GM18867 (cell line): ENCODE measurements around the gene ACER1.
A peak's percentile ranks its signal among the peaks of the same experiment; 100 is the strongest.
"Not testable (repeated sequence)": the region's sequence is repeated elsewhere in the genome, so short reads cannot be mapped to it uniquely, and the experiment has no call there.

Experiments
- ATAC-seq: cut with Tn5 transposase; IDR thresholded peaks from one replicate; pipeline ENCODE4 v1.9.1; 2021; ENCODE audit warnings: mild to moderate bottlenecking, moderate library complexity; ENCODE audit not compliant: unreplicated experiment

ACER1 gene

GRCh38 chr19:6292006-6292405 lies 41.4 kb downstream of the ACER1 start:
- no peak for ATAC-seq

- no peak for ATAC-seq
Observed at GRCh38 chr19:6288737-6289136, 44.7 kb downstream of the ACER1 start.

- ATAC-seq: no peak
Observed at GRCh38 chr19:6287269-6287885, 46.0 kb downstream of the ACER1 start.

- no peak for ATAC-seq
Observed at GRCh38 chr19:6286676-6287075, 46.7 kb downstream of the ACER1 start.

GRCh38 chr19:6282393-6282792 lies 51.0 kb downstream of the ACER1 start:
- ATAC-seq: not testable (repeated sequence)

GRCh38 chr19:6279931-6280591 lies 53.4 kb downstream of the ACER1 start, which contains the start of gene MLLT1:
Gene MLLT1, minus strand, starts transcription at chr19:6279975. Its CDS starts 191 bp downstream, at chr19:6279784.
- peak; percentile 89 for ATAC-seq

- ATAC-seq: peak; percentile 37
Observed at GRCh38 chr19:6279620-6279930, 53.8 kb downstream of the ACER1 start.

GRCh38 chr19:6278740-6279619 lies 54.4 kb downstream of the ACER1 start:
- no peak for ATAC-seq

- ATAC-seq: no peak
Observed at GRCh38 chr19:6278051-6278450, 55.4 kb downstream of the ACER1 start.

- no peak for ATAC-seq
Observed at GRCh38 chr19:6276447-6276846, 57.0 kb downstream of the ACER1 start.

- no peak for ATAC-seq
Observed at GRCh38 chr19:6275170-6275744, 58.2 kb downstream of the ACER1 start.

- ATAC-seq: no peak
Observed at GRCh38 chr19:6274756-6275155, 58.7 kb downstream of the ACER1 start.

- ATAC-seq: no peak
Observed at GRCh38 chr19:6273701-6274601, 59.5 kb downstream of the ACER1 start.

- ATAC-seq: no peak
Observed at GRCh38 chr19:6272913-6273600, 60.4 kb downstream of the ACER1 start.

GRCh38 chr19:6272411-6272791 lies 61.0 kb downstream of the ACER1 start:
- no peak for ATAC-seq

- no peak for ATAC-seq
Observed at GRCh38 chr19:6271721-6272410, 61.5 kb downstream of the ACER1 start.

- ATAC-seq: no peak
Observed at GRCh38 chr19:6271251-6271650, 62.2 kb downstream of the ACER1 start.

- ATAC-seq: no peak
Observed at GRCh38 chr19:6270822-6271221, 62.6 kb downstream of the ACER1 start.

GRCh38 chr19:6270076-6270745 lies 63.2 kb downstream of the ACER1 start:
- no peak for ATAC-seq
